GM21825 (cell line): ENCODE data around the gene TRAF3IP3.
A peak's percentile ranks its signal among the peaks of the same experiment; 100 is the strongest.
"Not testable (repeated sequence)": the region's sequence is repeated elsewhere in the genome, so short reads cannot be mapped to it uniquely, and the experiment has no call there.

Source experiments
- ATAC-seq: cut with Tn5 transposase; IDR thresholded peaks from one replicate; pipeline ENCODE4 v1.9.1; 2021; ENCODE audit warnings: mild to moderate bottlenecking, moderate library complexity; ENCODE audit not compliant: unreplicated experiment

TRAF3IP3 gene

GRCh38 chr1:209791920-209792319 lies 36.1 kb downstream of the TRAF3IP3 start:
- no peak for ATAC-seq

GRCh38 chr1:209793711-209794110 lies 37.9 kb downstream of the TRAF3IP3 start:
- ATAC-seq, result not testable (repeated sequence)

- ATAC-seq, result no peak
Measured at GRCh38 chr1:209797978-209798639, 42.3 kb downstream of the TRAF3IP3 start.

GRCh38 chr1:209800984-209801834 lies 45.4 kb downstream of the TRAF3IP3 start:
- no peak for ATAC-seq

- no peak for ATAC-seq
Measured at GRCh38 chr1:209802117-209802779, 46.4 kb downstream of the TRAF3IP3 start.

GRCh38 chr1:209802780-209803152 lies 46.9 kb downstream of the TRAF3IP3 start:
- ATAC-seq, result no peak

GRCh38 chr1:209803568-209803967 lies 47.7 kb downstream of the TRAF3IP3 start:
- ATAC-seq, result no peak

GRCh38 chr1:209805341-209805781 lies 49.5 kb downstream of the TRAF3IP3 start:
- ATAC-seq, result no peak

- peak; percentile 96 for ATAC-seq
Measured at GRCh38 chr1:209805875-209806760, 50.3 kb downstream of the TRAF3IP3 start, which contains the start of gene IRF6. Gene IRF6 (minus strand): TSS chr1:209806142. CDS start chr1:209801413, 4,729 bp downstream.

- ATAC-seq, result no peak
Measured at GRCh38 chr1:209807509-209807908, 51.7 kb downstream of the TRAF3IP3 start.

- ATAC-seq, result no peak
Measured at GRCh38 chr1:209808059-209808581, 52.3 kb downstream of the TRAF3IP3 start.

- no peak for ATAC-seq
Measured at GRCh38 chr1:209809611-209810010, 53.8 kb downstream of the TRAF3IP3 start.

GRCh38 chr1:209810783-209811182 lies 54.9 kb downstream of the TRAF3IP3 start:
- ATAC-seq, result no peak

GRCh38 chr1:209813902-209814301 lies 58.0 kb downstream of the TRAF3IP3 start:
- ATAC-seq, result no peak

GRCh38 chr1:209815490-209815889 lies 59.6 kb downstream of the TRAF3IP3 start:
- no peak for ATAC-seq

GRCh38 chr1:209815931-209816341 lies 60.1 kb downstream of the TRAF3IP3 start:
- ATAC-seq, result no peak

- ATAC-seq, result no peak
Measured at GRCh38 chr1:209816923-209817322, 61.1 kb downstream of the TRAF3IP3 start.

- ATAC-seq, result no peak
Measured at GRCh38 chr1:209817691-209818090, 61.8 kb downstream of the TRAF3IP3 start.

- ATAC-seq, result no peak
Measured at GRCh38 chr1:209819058-209819457, 63.2 kb downstream of the TRAF3IP3 start.

GRCh38 chr1:209820986-209821385 lies 65.1 kb downstream of the TRAF3IP3 start:
- ATAC-seq, result no peak
